ENCODE data around the gene ZNF212. TPM values are rescaled to one million over a fixed set of nuclear protein-coding genes. Genes with fewer than 3 reads are reported as not detected.

Gene ZNF212
- total and polyA plus RNA-seq, 9 of the 15 experiments (the other 6 are each of a cell fraction or from before 2014, with no cell fraction given) = 1.8 to 21.4 (median 7.2) TPM

- TF ChIP-seq TRIM25 (IDR thresholded peaks at IDR 0.05; ENCODE audit: borderline replicate concordance) = no peak
- no peak for TF ChIP-seq PRMT5 (CRISPR knock-in tag; IDR thresholded peaks at IDR 0.05)
- TF ChIP-seq, protein P1, sequence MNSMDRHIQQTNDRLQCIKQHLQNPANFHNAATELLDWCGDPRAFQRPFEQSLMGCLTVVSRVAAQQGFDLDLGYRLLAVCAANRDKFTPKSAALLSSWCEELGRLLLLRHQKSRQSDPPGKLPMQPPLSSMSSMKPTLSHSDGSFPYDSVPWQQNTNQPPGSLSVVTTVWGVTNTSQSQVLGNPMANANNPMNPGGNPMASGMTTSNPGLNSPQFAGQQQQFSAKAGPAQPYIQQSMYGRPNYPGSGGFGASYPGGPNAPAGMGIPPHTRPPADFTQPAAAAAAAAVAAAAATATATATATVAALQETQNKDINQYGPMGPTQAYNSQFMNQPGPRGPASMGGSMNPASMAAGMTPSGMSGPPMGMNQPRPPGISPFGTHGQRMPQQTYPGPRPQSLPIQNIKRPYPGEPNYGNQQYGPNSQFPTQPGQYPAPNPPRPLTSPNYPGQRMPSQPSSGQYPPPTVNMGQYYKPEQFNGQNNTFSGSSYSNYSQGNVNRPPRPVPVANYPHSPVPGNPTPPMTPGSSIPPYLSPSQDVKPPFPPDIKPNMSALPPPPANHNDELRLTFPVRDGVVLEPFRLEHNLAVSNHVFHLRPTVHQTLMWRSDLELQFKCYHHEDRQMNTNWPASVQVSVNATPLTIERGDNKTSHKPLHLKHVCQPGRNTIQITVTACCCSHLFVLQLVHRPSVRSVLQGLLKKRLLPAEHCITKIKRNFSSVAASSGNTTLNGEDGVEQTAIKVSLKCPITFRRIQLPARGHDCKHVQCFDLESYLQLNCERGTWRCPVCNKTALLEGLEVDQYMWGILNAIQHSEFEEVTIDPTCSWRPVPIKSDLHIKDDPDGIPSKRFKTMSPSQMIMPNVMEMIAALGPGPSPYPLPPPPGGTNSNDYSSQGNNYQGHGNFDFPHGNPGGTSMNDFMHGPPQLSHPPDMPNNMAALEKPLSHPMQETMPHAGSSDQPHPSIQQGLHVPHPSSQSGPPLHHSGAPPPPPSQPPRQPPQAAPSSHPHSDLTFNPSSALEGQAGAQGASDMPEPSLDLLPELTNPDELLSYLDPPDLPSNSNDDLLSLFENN (IDR thresholded peaks at IDR 0.05; ENCODE audit: low read depth in 2 of 2, low read length in 2 of 2) = no peak
- TF ChIP-seq NUFIP1 (IDR thresholded peaks at IDR 0.05; ENCODE audit: partially characterized antibody) = no peak
- no peak for TF ChIP-seq ZNF785 (CRISPR knock-in tag; IDR thresholded peaks at IDR 0.05)
- TF ChIP-seq NBN (IDR thresholded peaks at IDR 0.05; ENCODE audit: low read depth) = 0 out of 2 replicates have a peak, but pooled peaks have one; percentile 6
- TF ChIP-seq ELF1 (tag; IDR thresholded peaks at IDR 0.05) = peak; percentile 49; the same call in 1 of the 2 replicates
- TF ChIP-seq DMBX1 (CRISPR knock-in tag; IDR thresholded peaks at IDR 0.05; ENCODE audit: borderline replicate concordance) = no peak
- TF ChIP-seq CLOCK (CRISPR knock-in tag; IDR thresholded peaks at IDR 0.05; ENCODE audit: borderline replicate concordance) = no peak
- peak; percentile 87 for TF ChIP-seq POLR2G (IDR thresholded peaks at IDR 0.05; ENCODE audit: low read depth, low read length)
- TF ChIP-seq ZNF395 (CRISPR knock-in tag; IDR thresholded peaks at IDR 0.05) = peak; percentile 83
- TF ChIP-seq TARDBP (IDR thresholded peaks at IDR 0.05) = peak; percentile 81
- TF ChIP-seq BACH1 (tag; IDR thresholded peaks at IDR 0.05) = no peak
- no peak for TF ChIP-seq RHOXF2B (CRISPR knock-in tag; conservative IDR thresholded peaks at IDR 0.05)
- TF ChIP-seq RBBP5 (IDR thresholded peaks at IDR 0.05; ENCODE audit: borderline replicate concordance, insufficient read depth, low read length, poor library complexity, severe bottlenecking) = peak; percentile 50
- no peak for TF ChIP-seq NCOA2 (IDR thresholded peaks at IDR 0.05; ENCODE audit: partially characterized antibody in 2 of 2)
- TF ChIP-seq MECOM (CRISPR knock-in tag; IDR thresholded peaks at IDR 0.05) = no peak
- TF ChIP-seq ZNF79 (CRISPR knock-in tag; IDR thresholded peaks at IDR 0.05; ENCODE audit: low read depth) = no peak
Observed at GRCh38 chr7:149261829-149262617, 22.6 kb downstream of the ZNF212 start, which contains the start of gene ZNF783 (continued).

Measured in K562 (cell line).